Colonic mucosa (tissue), 4 donors: ENCODE results near the gene IL12RB1. TPM values are rescaled to one million over a fixed set of nuclear protein-coding genes. Genes with fewer than 3 reads are reported as not detected.

Source experiments
- DNase-seq: peaks from one replicate; pipeline ENCODE4 v3.0.0-alpha.2; 2020
- H3K27ac ChIP-seq: fragments of 200-600 bp; one replicate; pipeline ENCODE4 v1.8.0; 2021
- H3K27me3 ChIP-seq: fragments of 200-600 bp; one replicate; pipeline ENCODE4 v1.8.0; 2021
- H3K36me3 ChIP-seq: fragments of 200-600 bp; one replicate; pipeline ENCODE4 v1.8.0; 2021
- H3K4me1 ChIP-seq: fragments of 200-600 bp; one replicate; pipeline ENCODE4 v1.8.0; 2021; ENCODE audit warnings: mild to moderate bottlenecking
- H3K4me3 ChIP-seq: fragments of 200-600 bp; one replicate; pipeline ENCODE4 v1.8.0; 2021
- H3K9ac ChIP-seq, 2 donors: one replicate each; pipeline ENCODE4 v1.7.0; 2013; ENCODE audit warnings: control low read depth in 2 of 2, low read depth in 2 of 2, low read length in 2 of 2
- H3K9me3 ChIP-seq: fragments of 200-600 bp; one replicate; pipeline ENCODE4 v1.8.0; 2021
- CTCF ChIP-seq: fragments of 200-600 bp; IDR thresholded peaks from one replicate; pipeline ENCODE4 v1.8.0; 2022; ENCODE audit warnings: antibody characterized with exemption, mild to moderate bottlenecking
- intact Hi-C: fragments of 100-400 bp; cut with DNase I; formaldehyde crosslinking; loops from one replicate; pipeline ENCODE4 v1.14.1; 2022
- total RNA-seq, 2 donors: library from RNA; stranded (reverse); fragmentation: NEBNext Ultra II Directional in 1 of 2; extraction: Animal tissue kit (Norgen Biotek cat#: 25700) in 1 of 2; gene quantifications; one replicate each; pipeline ENCODE4 v1.2.1, GENCODE V29; 2021
- donor health status: healthy.
- donor health status: DM: no; HTN: no; CAD: no.
- donor health status: DM: no; HTN: no; CAD: no.

IL12RB1 gene
- total RNA-seq, 2 donors from 2014 or later, result 0.53 to 1.1 TPM

- H3K4me1 ChIP-seq, result no peaks in the 10 kb centered on the region
- no peaks in the 10 kb centered on the region for H3K27me3 ChIP-seq
- TF ChIP-seq CTCF, result no peak
- intact Hi-C loops, result no loop called here
- H3K27ac ChIP-seq, result no peak overlapping the region
- H3K9me3 ChIP-seq, result no peaks in the 10 kb centered on the region
- DNase-seq, result no peak
- H3K36me3 ChIP-seq, result peaks cover 22% of the 10 kb centered on the region
- no peak overlapping the region for H3K9ac ChIP-seq
- H3K4me3 ChIP-seq, result no peak overlapping the region
Observed at GRCh38 chr19:18128044-18128443, 41.3 kb upstream of the IL12RB1 start.

DNA sequence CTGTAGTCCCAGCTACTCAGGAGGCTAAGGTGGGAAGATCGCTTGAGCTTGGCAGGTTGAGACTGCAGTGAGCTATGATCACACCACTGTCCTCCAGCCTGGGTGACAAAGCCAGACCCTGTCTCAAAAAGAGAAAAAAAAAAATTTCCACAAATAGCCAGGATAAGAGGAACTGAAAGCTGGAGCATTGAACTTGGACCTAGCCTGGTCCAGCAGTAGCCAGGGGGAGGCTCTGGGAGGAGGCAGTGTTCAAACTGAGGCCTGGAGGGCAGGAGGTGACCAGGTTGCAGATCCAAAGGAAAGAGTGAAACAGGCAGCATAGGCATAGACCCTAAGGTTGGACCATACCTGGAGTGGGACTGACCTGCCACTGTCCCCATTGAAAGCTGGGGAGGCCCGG lies 39.4 kb upstream of the IL12RB1 start:
- DNase-seq, result no peak
- H3K4me1 ChIP-seq, result no peaks in the 10 kb centered on the region
- no peak overlapping the region for H3K4me3 ChIP-seq
- no peak overlapping the region for H3K9ac ChIP-seq
- no peaks in the 10 kb centered on the region for H3K27me3 ChIP-seq
- H3K36me3 ChIP-seq, result peaks cover 12% of the 10 kb centered on the region
- intact Hi-C loops, result no loop called here
- no peaks in the 10 kb centered on the region for H3K9me3 ChIP-seq
- H3K27ac ChIP-seq, result no peak overlapping the region
- no peak for TF ChIP-seq CTCF

DNA sequence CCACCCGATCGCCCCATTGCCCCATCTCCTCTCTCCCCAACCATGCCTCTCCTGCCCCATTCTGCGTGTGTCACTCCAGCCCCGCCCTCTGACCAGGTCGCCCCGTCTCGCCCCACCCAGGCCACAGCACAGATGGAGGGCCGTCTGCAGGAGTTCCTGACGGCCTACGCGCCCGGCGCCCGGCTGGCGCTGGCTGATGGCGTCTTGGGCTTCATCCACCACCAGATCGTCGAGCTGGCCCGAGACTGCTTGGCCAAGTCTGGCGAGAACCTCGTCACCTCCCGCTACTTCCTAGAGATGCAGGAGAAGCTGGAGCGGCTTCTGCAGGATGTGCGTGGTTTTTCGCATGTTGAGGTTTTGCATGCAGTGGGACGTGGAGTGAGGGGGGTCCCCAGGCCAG lies 37.1 kb upstream of the IL12RB1 start:
- H3K27me3 ChIP-seq, result no peaks in the 10 kb centered on the region
- TF ChIP-seq CTCF, result no peak
- intact Hi-C loops, result no loop called here
- H3K36me3 ChIP-seq, result peaks cover 12% of the 10 kb centered on the region
- no peaks in the 10 kb centered on the region for H3K4me1 ChIP-seq
- no peak overlapping the region for H3K9ac ChIP-seq
- H3K27ac ChIP-seq, result no peak overlapping the region
- no peak overlapping the region for H3K4me3 ChIP-seq
- DNase-seq, result no peak
- no peaks in the 10 kb centered on the region for H3K9me3 ChIP-seq

GRCh38 chr19:18122860-18123795 lies 36.4 kb upstream of the IL12RB1 start:
- Histone ChIP-seq H3K36me3 (peaks cover 9% of the 10 kb centered on the region), H3K27me3 (no peaks in the 10 kb centered on the region), H3K9ac (no peak overlapping the region), H3K4me3 (no peak overlapping the region), H3K9me3 (no peaks in the 10 kb centered on the region), H3K27ac (no peak overlapping the region), H3K4me1 (peaks cover 3% of the 10 kb centered on the region)
- intact Hi-C loops, result no loop called here
- no peak for TF ChIP-seq CTCF
- no peak for DNase-seq

DNA sequence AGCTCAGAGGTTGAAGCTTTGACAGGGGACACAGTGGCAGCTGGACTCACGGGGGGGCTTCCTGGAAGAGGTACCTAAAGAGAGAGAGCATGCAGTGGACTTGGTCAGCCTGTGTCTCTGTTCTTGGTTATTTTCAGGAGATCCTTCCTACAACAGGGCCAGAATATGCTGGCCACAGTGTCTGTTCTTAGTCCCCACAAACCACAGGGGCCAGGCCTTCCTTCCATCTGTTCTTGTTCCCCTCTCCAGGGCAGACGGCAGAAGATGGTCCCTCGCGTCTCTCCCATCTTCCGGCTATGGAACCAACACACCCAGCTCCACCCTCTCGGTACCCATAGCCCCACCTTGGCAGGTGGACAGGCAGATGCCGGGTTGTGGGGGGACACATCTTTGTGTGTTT lies 35.7 kb upstream of the IL12RB1 start:
- Histone ChIP-seq H3K4me3 (no peak overlapping the region), H3K27ac (no peak overlapping the region), H3K36me3 (peaks cover 7% of the 10 kb centered on the region), H3K27me3 (no peaks in the 10 kb centered on the region), H3K9ac (no peak overlapping the region), H3K9me3 (no peaks in the 10 kb centered on the region), H3K4me1 (peaks cover 4% of the 10 kb centered on the region)
- DNase-seq, result no peak
- no peak for TF ChIP-seq CTCF
- intact Hi-C loops, result no loop called here
